Neural progenitor cell (in vitro differentiated cells): ENCODE results near the gene KSR1. TPM values are rescaled to one million over a fixed set of nuclear protein-coding genes. Genes with fewer than 3 reads are reported as not detected.

Source experiments
- DNase-seq: peaks from one replicate; pipeline ENCODE4 v3.0.0-alpha.2; 2016; ENCODE audit warnings: low spot score
- H2AFZ ChIP-seq: fragments of 200-600 bp; sonication (generic); replicated peaks from 2 replicates; pipeline ENCODE4 v1.6.1; 2016; ENCODE audit warnings: antibody characterized with exemption
- H3F3A ChIP-seq: fragments of 200-600 bp; sonication (generic); 2 replicates; pipeline ENCODE4 v1.6.1; 2016; ENCODE audit warnings: antibody characterized with exemption, low read depth
- H3K27ac ChIP-seq: fragments of 200-600 bp; sonication (generic); 2 replicates; pipeline ENCODE4 v1.5.1; 2016; ENCODE audit warnings: mild to moderate bottlenecking
- H3K27me3 ChIP-seq: fragments of 200-600 bp; sonication (generic); 2 replicates; pipeline ENCODE4 v1.6.1; 2016; ENCODE audit warnings: mild to moderate bottlenecking, moderate library complexity
- H3K36me3 ChIP-seq: fragments of 200-600 bp; sonication (generic); 2 replicates; pipeline ENCODE4 v1.5.1; 2016
- H3K4me1 ChIP-seq: fragments of 200-600 bp; sonication (generic); 2 replicates; pipeline ENCODE4 v1.6.1; 2016; ENCODE audit warnings: mixed run types
- H3K4me2 ChIP-seq: fragments of 200-600 bp; sonication (generic); 2 replicates; pipeline ENCODE4 v1.6.1; 2016
- H3K4me3 ChIP-seq: fragments of 200-600 bp; sonication (generic); 2 replicates; pipeline ENCODE4 v1.5.1; 2016
- H3K79me2 ChIP-seq: fragments of 200-600 bp; sonication (generic); 2 replicates; pipeline ENCODE4 v1.6.1; 2016; ENCODE audit warnings: low read depth
- H3K9ac ChIP-seq: fragments of 200-600 bp; sonication (generic); 2 replicates; pipeline ENCODE4 v1.6.1; 2016
- H3K9me3 ChIP-seq: fragments of 200-600 bp; sonication (generic); 2 replicates; pipeline ENCODE4 v1.5.1; 2016; ENCODE audit warnings: low read depth
- H4K20me1 ChIP-seq: fragments of 200-600 bp; sonication (generic); 2 replicates; pipeline ENCODE4 v1.6.1; 2016; ENCODE audit warnings: low read depth
- H3K27ac Mint-ChIP-seq: 3 replicates; pipeline ENCODE4 v1.8.0; 2021; ENCODE audit warnings: mixed read lengths
- H3K27me3 Mint-ChIP-seq: 2 replicates; pipeline ENCODE4 v1.8.0; 2022; ENCODE audit warnings: low read depth, mild to moderate bottlenecking, inconsistent platforms, moderate library complexity, mixed read lengths; ENCODE audit not compliant: insufficient read depth
- H3K36me3 Mint-ChIP-seq: 3 replicates; pipeline ENCODE4 v1.8.0; 2021; ENCODE audit warnings: mixed read lengths
- H3K4me1 Mint-ChIP-seq: 3 replicates; pipeline ENCODE4 v1.8.0; 2021; ENCODE audit warnings: mixed read lengths
- H3K4me3 Mint-ChIP-seq: 3 replicates; pipeline ENCODE4 v1.8.0; 2021; ENCODE audit warnings: mild to moderate bottlenecking, moderate library complexity, mixed read lengths
- H3K9me3 Mint-ChIP-seq: 3 replicates; pipeline ENCODE4 v1.8.0; 2020; ENCODE audit warnings: mixed read lengths
- CTCF ChIP-seq: fragments of 200-600 bp; sonication (generic); IDR thresholded peaks from 2 replicates; pipeline ENCODE4 v1.5.1; 2017; ENCODE audit warnings: antibody characterized with exemption, mild to moderate bottlenecking
- EZH2 ChIP-seq: fragments of 200-600 bp; sonication (generic); IDR thresholded peaks from 2 replicates; pipeline ENCODE4 v1.6.1; 2017; ENCODE audit warnings: antibody characterized with exemption, mild to moderate bottlenecking, moderate library complexity
- EZH2phosphoT487 ChIP-seq: fragments of 200-600 bp; sonication (generic); IDR thresholded peaks from 2 replicates; pipeline ENCODE4 v1.6.1; 2017; ENCODE audit warnings: antibody characterized with exemption
- total RNA-seq: library from RNA; depleted of rRNA; stranded (reverse); fragments of >200 nt; gene quantifications from 2 replicates; pipeline ENCODE4 v1.2.3, GENCODE V29; 2015; ENCODE audit warnings: low replicate concordance

KSR1 gene
- total RNA-seq, 1 donor from 2014 or later: 16.4 TPM

DNA sequence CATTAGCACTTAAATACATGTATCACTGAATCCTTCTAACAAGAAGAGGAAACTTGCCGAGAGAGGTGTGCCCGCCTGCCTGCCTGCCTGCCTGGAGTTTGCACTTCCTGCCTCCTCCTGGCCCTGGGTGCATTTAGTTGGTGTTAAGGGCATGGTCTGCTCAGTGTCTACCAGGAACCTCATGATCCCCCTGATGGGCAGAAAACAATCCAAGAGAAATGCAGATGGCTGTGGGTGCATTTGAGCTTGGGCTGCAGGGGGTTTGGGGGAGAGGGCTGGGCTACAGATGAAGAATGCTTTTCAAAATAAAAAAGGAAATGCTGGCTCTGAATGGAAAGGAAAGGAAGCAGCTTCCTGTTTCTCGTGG is 10.1 kb downstream of the KSR1 start:
- DNase-seq: no peak
- Mint-ChIP-seq H3K4me3 (no peak overlapping the region), H3K27ac (no peak overlapping the region), H3K36me3 (peaks cover 3% of the 10 kb centered on the region), H3K9me3 (no peaks in the 10 kb centered on the region), H3K27me3 (no peaks in the 10 kb centered on the region), H3K4me1 (peaks cover 34% of the 10 kb centered on the region)
- Histone ChIP-seq H3K4me3 (no peak overlapping the region), H4K20me1 (peaks cover 25% of the 10 kb centered on the region), H3K4me2 (no peak overlapping the region), H3K79me2 (peaks cover 92% of the 10 kb centered on the region), H3K27me3 (no peaks in the 10 kb centered on the region), H2AFZ (no peak overlapping the region), H3K4me1 (peaks cover 13% of the 10 kb centered on the region), H3F3A (no peaks in the 10 kb centered on the region), H3K36me3 (no peaks in the 10 kb centered on the region), H3K27ac (no peak overlapping the region), H3K9ac (no peak overlapping the region), H3K9me3 (no peaks in the 10 kb centered on the region)
- TF ChIP-seq CTCF (no peak), EZH2 (no peak), EZH2phosphoT487 (no peak)

DNA sequence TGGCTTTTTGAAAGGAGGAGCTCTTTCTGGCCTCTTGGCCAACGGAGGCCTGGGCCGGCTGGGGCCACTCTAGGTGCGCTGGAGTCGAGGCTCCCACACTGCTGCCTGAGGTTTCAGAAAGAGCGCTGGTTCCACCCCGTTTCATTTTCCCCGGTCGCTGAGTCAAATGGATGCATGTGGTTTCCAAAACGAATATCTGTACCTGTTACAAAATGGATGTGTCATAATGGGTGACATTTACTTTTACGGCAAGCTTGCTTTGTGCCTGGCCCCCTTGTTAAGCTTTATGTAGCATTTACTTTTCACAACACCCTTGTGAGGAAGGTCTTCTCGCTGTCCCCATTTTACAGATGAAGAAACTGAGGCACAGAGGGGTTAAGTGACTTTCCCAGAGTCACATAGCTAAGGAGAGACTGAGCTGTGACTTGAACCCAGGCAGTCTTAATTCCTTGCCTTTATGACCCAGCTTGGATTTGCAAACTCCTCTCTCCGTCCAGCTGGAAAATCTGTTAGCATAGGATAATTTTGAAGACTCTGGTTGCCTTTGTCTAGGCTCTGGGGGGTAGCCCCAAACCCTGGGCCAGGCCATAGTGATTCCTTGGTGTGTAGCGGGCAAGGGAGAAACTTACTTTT is 10.6 kb downstream of the KSR1 start:
- H3K4me2 ChIP-seq: no peak overlapping the region
- H3K36me3 ChIP-seq: no peaks in the 10 kb centered on the region
- no peak overlapping the region for H3K4me3 ChIP-seq
- no peaks in the 10 kb centered on the region for H3K9me3 ChIP-seq
- TF ChIP-seq EZH2 (no peak), EZH2phosphoT487 (no peak), CTCF (no peak)
- no peaks in the 10 kb centered on the region for H3K9me3 Mint-ChIP-seq
- no peak overlapping the region for H2AFZ ChIP-seq
- H4K20me1 ChIP-seq: peaks cover 29% of the 10 kb centered on the region
- H3K27me3 Mint-ChIP-seq: no peaks in the 10 kb centered on the region
- H3K27me3 ChIP-seq: no peaks in the 10 kb centered on the region
- H3K27ac Mint-ChIP-seq: no peak overlapping the region
- peaks cover 3% of the 10 kb centered on the region for H3K36me3 Mint-ChIP-seq
- no peak overlapping the region for H3K27ac ChIP-seq
- no peak overlapping the region for H3K4me3 Mint-ChIP-seq
- H3K9ac ChIP-seq: no peak overlapping the region
- peaks cover 92% of the 10 kb centered on the region for H3K79me2 ChIP-seq
- DNase-seq: no peak
- peaks cover 36% of the 10 kb centered on the region for H3K4me1 Mint-ChIP-seq
- H3K4me1 ChIP-seq: peaks cover 13% of the 10 kb centered on the region
- no peaks in the 10 kb centered on the region for H3F3A ChIP-seq

DNA sequence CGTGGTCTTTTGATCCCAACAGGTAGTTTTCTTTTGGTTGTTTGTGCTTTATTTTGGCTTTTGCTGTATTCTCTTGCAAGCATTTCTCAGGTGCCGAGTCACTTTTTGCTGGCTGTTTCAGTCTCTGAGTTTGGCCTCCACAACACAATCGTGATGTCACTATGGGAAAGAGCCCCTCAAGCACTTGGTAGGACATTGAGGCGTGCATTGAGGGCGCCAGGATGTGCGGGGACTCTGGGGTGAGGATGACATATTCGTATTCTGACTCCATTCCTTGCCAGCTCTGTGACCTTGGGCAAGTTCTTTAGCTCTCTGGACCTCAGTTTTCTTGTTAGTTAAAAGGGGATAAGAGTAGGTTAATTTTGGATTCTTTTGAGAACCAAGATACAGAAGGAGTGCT is 13.0 kb downstream of the KSR1 start:
- Mint-ChIP-seq H3K36me3 (no peaks in the 10 kb centered on the region), H3K9me3 (no peaks in the 10 kb centered on the region), H3K4me3 (no peak overlapping the region), H3K4me1 (peaks cover 47% of the 10 kb centered on the region), H3K27me3 (no peaks in the 10 kb centered on the region), H3K27ac (no peak overlapping the region)
- no peaks in the 10 kb centered on the region for H3K27me3 ChIP-seq
- H3K4me1 ChIP-seq: peaks cover 23% of the 10 kb centered on the region
- H4K20me1 ChIP-seq: peaks cover 26% of the 10 kb centered on the region
- peaks cover 87% of the 10 kb centered on the region for H3K79me2 ChIP-seq
- H3K4me3 ChIP-seq: no peak overlapping the region
- DNase-seq: no peak
- no peak for TF ChIP-seq EZH2
- TF ChIP-seq EZH2phosphoT487: no peak
- no peak for TF ChIP-seq CTCF
- H3K27ac ChIP-seq: no peak overlapping the region
- H3K36me3 ChIP-seq: no peaks in the 10 kb centered on the region
- H3K9me3 ChIP-seq: no peaks in the 10 kb centered on the region
- no peak overlapping the region for H3K4me2 ChIP-seq
- no peaks in the 10 kb centered on the region for H3F3A ChIP-seq
- no peak overlapping the region for H2AFZ ChIP-seq
- H3K9ac ChIP-seq: no peak overlapping the region
